OCI-LY1 (cell line): Measurements from ENCODE around the gene TOP1.

Source experiments
- CTCF ChIP-seq: fragments of 200-600 bp; sonication (generic), shearing (Covaris generic); IDR thresholded peaks from 2 replicates; pipeline ENCODE4 v1.5.1; 2017; ENCODE audit warnings: mild to moderate bottlenecking, antibody characterized with exemption, low read length, moderate library complexity, mixed read lengths
- EZH2 ChIP-seq: fragments of 200-600 bp; sonication (generic), shearing (Covaris generic); IDR thresholded peaks from 2 replicates; pipeline ENCODE4 v1.8.0; 2017; ENCODE audit warnings: borderline replicate concordance, mixed run types, mild to moderate bottlenecking, antibody characterized with exemption, low read length, moderate library complexity, mixed read lengths

GRCh38 chr20:41138475-41139226 lies 110.0 kb downstream of the TOP1 start:
- no peak for TF ChIP-seq CTCF
- TF ChIP-seq EZH2 = no peak
